HepG2 (cell line): ENCODE measurements around the gene SULT1E1. TPM values are rescaled to one million over a fixed set of nuclear protein-coding genes. Genes with fewer than 3 reads are reported as not detected.

Experiments
- CBX5 ChIP-seq: sonication (generic); formaldehyde crosslinking; IDR thresholded peaks from 2 replicates; pipeline ENCODE4 v1.4.0; 2020; ENCODE audit warnings: missing genetic modification reagents, borderline replicate concordance
- CCDC6 ChIP-seq: sonication (generic); formaldehyde crosslinking; IDR thresholded peaks from 2 replicates; pipeline ENCODE4 v1.8.1; 2022; ENCODE audit warnings: mild to moderate bottlenecking, missing genetic modification reagents, moderate library complexity
- CHD2 ChIP-seq: IDR thresholded peaks from 2 replicates; pipeline ENCODE4 v1.6.1; 2011; ENCODE audit warnings: low read depth, low read length, improper control_type of control experiment
- HDAC6 ChIP-seq: fragments of 200-600 bp; sonication (generic); IDR thresholded peaks from 2 replicates; pipeline ENCODE4 v1.7.0; 2017; ENCODE audit warnings: mild to moderate bottlenecking, antibody characterized with exemption, low read length, low read depth
- HMG20A ChIP-seq: IDR thresholded peaks from 2 replicates; pipeline ENCODE4 v1.6.1; 2016; ENCODE audit warnings: borderline replicate concordance
- MTF2 ChIP-seq: sonication (generic); formaldehyde crosslinking; IDR thresholded peaks from 2 replicates; pipeline ENCODE4 v1.5.0; 2020; ENCODE audit warnings: missing genetic modification reagents, borderline replicate concordance
- PHF21A ChIP-seq: sonication (generic); formaldehyde crosslinking; IDR thresholded peaks from 2 replicates; pipeline ENCODE4 v1.5.0; 2020; ENCODE audit warnings: mild to moderate bottlenecking, missing genetic modification reagents
- PRDM4 ChIP-seq: sonication (generic); formaldehyde crosslinking; IDR thresholded peaks from 2 replicates; pipeline ENCODE4 v1.9.0; 2021; ENCODE audit warnings: missing genetic modification reagents, borderline replicate concordance
- SMAD1 ChIP-seq: sonication (generic); formaldehyde crosslinking; IDR thresholded peaks from 2 replicates; pipeline ENCODE4 v1.4.0; 2020; ENCODE audit warnings: missing genetic modification reagents, low read depth, mild to moderate bottlenecking, borderline replicate concordance
- SP5 ChIP-seq: IDR thresholded peaks from 2 replicates; pipeline ENCODE4 v1.6.1; 2016; ENCODE audit warnings: low read depth, borderline replicate concordance
- ZNF142 ChIP-seq: sonication (generic); formaldehyde crosslinking; IDR thresholded peaks from 2 replicates; pipeline ENCODE4 v1.4.0; 2020; ENCODE audit warnings: missing genetic modification reagents
- ZNF160 ChIP-seq: sonication (generic); formaldehyde crosslinking; IDR thresholded peaks from 2 replicates; pipeline ENCODE4 v1.8.0; 2022; ENCODE audit warnings: mild to moderate bottlenecking, inconsistent platforms, missing genetic modification reagents
- ZNF577 ChIP-seq: sonication (generic); formaldehyde crosslinking; IDR thresholded peaks from 2 replicates; pipeline ENCODE4 v1.4.0; 2020; ENCODE audit warnings: mild to moderate bottlenecking, low read depth, missing genetic modification reagents, borderline replicate concordance
- ZNF75D ChIP-seq: sonication (generic); formaldehyde crosslinking; IDR thresholded peaks from 2 replicates; pipeline ENCODE4 v1.8.1; 2023; ENCODE audit warnings: missing genetic modification reagents, mild to moderate bottlenecking, borderline replicate concordance
- ZNF766 ChIP-seq: sonication (generic); formaldehyde crosslinking; IDR thresholded peaks from 2 replicates; pipeline ENCODE4 v1.5.0; 2020; ENCODE audit warnings: missing genetic modification reagents, borderline replicate concordance
- ZNF878 ChIP-seq: sonication (generic); formaldehyde crosslinking; IDR thresholded peaks from 2 replicates; pipeline ENCODE4 v1.8.1; 2023; ENCODE audit warnings: mild to moderate bottlenecking, missing genetic modification reagents, moderate library complexity
- polyA plus RNA-seq, 8 experiments: library from polyadenylated mRNA; depleted of rRNA in 3 of 8; stranded (reverse) in 7 of 8; unstranded in 1 of 8; fragments of >200 nt; fragmentation: Illumina TruSeq in 4 of 8; extraction: Trizol in 4 of 8; gene quantifications; 2 replicates each; pipeline versions ENCODE4 v1.2.1 to v1.2.3, GENCODE V29; 2011 to 2016; ENCODE audit warnings: low read depth in 4 of 8, missing spikeins in 1 of 8, mixed read lengths in 1 of 8; ENCODE audit not compliant: insufficient read depth in 1 of 8
- total RNA-seq, 5 experiments: library from RNA; depleted of rRNA; stranded (reverse); fragments of >200 nt; fragmentation: Illumina TruSeq; extraction: Trizol; gene quantifications; 2 replicates each; pipeline ENCODE4 v1.2.3, GENCODE V29; 2016; ENCODE audit warnings: low read depth in 1 of 5
- TF ChIP-seq, protein P1 (sequence below): sonication (generic); formaldehyde crosslinking; conservative IDR thresholded peaks from 2 replicates; pipeline ENCODE4 v1.4.0; 2020; ENCODE audit warnings: missing genetic modification reagents
- TF ChIP-seq, protein P2 (sequence below): sonication (generic); formaldehyde crosslinking; IDR thresholded peaks from 2 replicates; pipeline ENCODE4 v1.8.1; 2023; ENCODE audit warnings: missing genetic modification reagents, inconsistent platforms, borderline replicate concordance

SULT1E1 gene
- total and polyA plus RNA-seq, 2 of the 13 experiments (the other 11 are each of a cell fraction or from before 2014, with no cell fraction given) = 1.7 to 3.9 TPM

DNA sequence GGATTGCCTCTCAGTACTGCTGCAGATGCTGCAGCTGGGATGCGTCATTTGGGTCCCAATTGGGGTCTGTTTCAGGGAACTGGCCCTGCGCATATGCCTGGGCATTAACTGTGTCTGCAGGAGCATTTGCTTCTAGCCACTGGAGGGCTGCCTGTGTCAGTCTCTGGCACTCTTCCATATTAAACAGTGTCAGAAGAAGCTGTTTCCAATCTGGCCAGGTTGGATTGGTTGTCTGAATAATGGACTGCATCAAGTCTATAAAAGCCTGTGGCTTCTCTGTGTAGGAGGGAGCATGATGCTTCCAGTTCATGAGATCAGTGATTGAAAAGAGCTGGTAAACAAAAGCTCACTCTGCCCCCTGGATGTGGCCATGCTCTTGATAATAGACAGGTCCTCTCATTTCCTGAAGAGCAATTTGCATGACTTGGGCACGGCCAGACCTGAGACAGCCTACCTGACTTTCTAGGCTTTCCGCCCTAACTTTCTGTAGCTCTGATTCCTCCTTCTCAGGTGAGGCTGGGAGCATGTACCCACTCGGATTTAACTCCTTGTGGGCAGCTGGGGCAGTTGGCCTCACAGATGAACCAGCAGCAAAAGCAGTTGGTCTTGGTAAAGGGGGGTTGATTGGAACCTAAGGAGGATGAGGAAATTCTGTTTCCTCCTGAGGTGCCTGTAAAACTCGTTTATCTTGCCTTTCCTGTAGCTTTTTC is 29.2 kb downstream of the SULT1E1 start (continued):
- TF ChIP-seq, protein P1, sequence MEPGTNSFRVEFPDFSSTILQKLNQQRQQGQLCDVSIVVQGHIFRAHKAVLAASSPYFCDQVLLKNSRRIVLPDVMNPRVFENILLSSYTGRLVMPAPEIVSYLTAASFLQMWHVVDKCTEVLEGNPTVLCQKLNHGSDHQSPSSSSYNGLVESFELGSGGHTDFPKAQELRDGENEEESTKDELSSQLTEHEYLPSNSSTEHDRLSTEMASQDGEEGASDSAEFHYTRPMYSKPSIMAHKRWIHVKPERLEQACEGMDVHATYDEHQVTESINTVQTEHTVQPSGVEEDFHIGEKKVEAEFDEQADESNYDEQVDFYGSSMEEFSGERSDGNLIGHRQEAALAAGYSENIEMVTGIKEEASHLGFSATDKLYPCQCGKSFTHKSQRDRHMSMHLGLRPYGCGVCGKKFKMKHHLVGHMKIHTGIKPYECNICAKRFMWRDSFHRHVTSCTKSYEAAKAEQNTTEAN (CRISPR knock-in tag) = 0 out of 2 replicates have a peak, but pooled peaks have one; percentile 13
- TF ChIP-seq HDAC6 (no peak), ZNF75D (CRISPR knock-in tag) (no peak), ZNF577 (CRISPR knock-in tag) (no peak), HMG20A (CRISPR knock-in tag) (peak; percentile 26; the same call in 1 of the 2 replicates), PRDM4 (CRISPR knock-in tag) (no peak), ZNF878 (CRISPR knock-in tag) (no peak), ZNF142 (CRISPR knock-in tag) (0 out of 2 replicates have a peak, but pooled peaks have one; percentile 2), PHF21A (CRISPR knock-in tag) (no peak), CBX5 (CRISPR knock-in tag) (peak; percentile 33; the same call in 1 of the 2 replicates), MTF2 (CRISPR knock-in tag) (no peak), ZNF766 (CRISPR knock-in tag) (no peak), CCDC6 (CRISPR knock-in tag) (no peak; the same call in 1 of the 2 replicates), SMAD1 (CRISPR knock-in tag) (no peak), ZNF160 (CRISPR knock-in tag) (no peak; the same call in 1 of the 2 replicates), CHD2 (no peak), SP5 (CRISPR knock-in tag) (no peak)
- TF ChIP-seq, protein P2, sequence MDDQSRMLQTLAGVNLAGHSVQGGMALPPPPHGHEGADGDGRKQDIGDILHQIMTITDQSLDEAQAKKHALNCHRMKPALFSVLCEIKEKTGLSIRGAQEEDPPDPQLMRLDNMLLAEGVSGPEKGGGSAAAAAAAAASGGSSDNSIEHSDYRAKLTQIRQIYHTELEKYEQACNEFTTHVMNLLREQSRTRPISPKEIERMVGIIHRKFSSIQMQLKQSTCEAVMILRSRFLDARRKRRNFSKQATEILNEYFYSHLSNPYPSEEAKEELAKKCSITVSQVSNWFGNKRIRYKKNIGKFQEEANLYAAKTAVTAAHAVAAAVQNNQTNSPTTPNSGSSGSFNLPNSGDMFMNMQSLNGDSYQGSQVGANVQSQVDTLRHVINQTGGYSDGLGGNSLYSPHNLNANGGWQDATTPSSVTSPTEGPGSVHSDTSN (CRISPR knock-in tag) = no peak
